ENCODE measurements around the gene LAIR1. TPM values are rescaled to one million over a fixed set of nuclear protein-coding genes. Genes with fewer than 3 reads are reported as not detected.
A peak's percentile ranks its signal among the peaks of the same experiment; 100 is the strongest.

The LAIR1 gene
- total and polyA plus RNA-seq, 12 donors: 3.5 to 80.7 (median 38.5) TPM

GRCh38 chr19:54392105-54392504 lies 27.4 kb upstream of the LAIR1 start:
- intact Hi-C loops (cut with DNase I): no loop called here
- H3K36me3 ChIP-seq (replicated peaks in 1 of 2): no peaks in the 10 kb centered on the region
- no peak overlapping the region for H3K27ac ChIP-seq
- no peak for DNase-seq
- WGBS, 4 donors: 71 to 84% (median 81%) methylated on average over 4 to 5 of the region's 5 CpGs
- TF ChIP-seq POLR2A (IDR thresholded peaks at IDR 0.05) (no peak), CTCF (IDR thresholded peaks at IDR 0.05) (no peak)
- no peaks in the 10 kb centered on the region for H3K4me1 ChIP-seq (replicated peaks in 1 of 2)
- H3K27me3 ChIP-seq: peaks cover 26% of the 10 kb centered on the region
- no peaks in the 10 kb centered on the region for H3K9me3 ChIP-seq (replicated peaks in 1 of 3)
- H3K4me3 ChIP-seq: no peak overlapping the region

- no peak for DNase-seq
- H3K4me1 ChIP-seq (replicated peaks in 1 of 2): no peaks in the 10 kb centered on the region
- TF ChIP-seq CTCF (IDR thresholded peaks at IDR 0.05) (no peak), POLR2A (IDR thresholded peaks at IDR 0.05) (no peak)
- no peak overlapping the region for H3K27ac ChIP-seq
- H3K36me3 ChIP-seq (replicated peaks in 1 of 2): no peaks in the 10 kb centered on the region
- no peaks in the 10 kb centered on the region for H3K9me3 ChIP-seq (replicated peaks in 1 of 3)
- no peak overlapping the region for H3K4me3 ChIP-seq
- H3K27me3 ChIP-seq: peaks cover 26% of the 10 kb centered on the region
- WGBS, 4 donors: 20 to 33% (median 28%) methylated on average over 3 to 4 of the region's 4 CpGs
- intact Hi-C loops (cut with DNase I): no loop called here
Measured at GRCh38 chr19:54391589-54392061, 26.9 kb upstream of the LAIR1 start.

- TF ChIP-seq POLR2A (IDR thresholded peaks at IDR 0.05) (no peak), CTCF (IDR thresholded peaks at IDR 0.05) (peak; percentile 39 to 82 (median 74))
- H3K36me3 ChIP-seq (replicated peaks in 1 of 2): no peaks in the 10 kb centered on the region
- DNase-seq: peak in 5 of 7 donors; percentile 34 to 59 (median 44)
- no peaks in the 10 kb centered on the region for H3K4me1 ChIP-seq (replicated peaks in 1 of 2)
- H3K9me3 ChIP-seq (replicated peaks in 1 of 3): no peaks in the 10 kb centered on the region
- 19 to 28% (median 23%) methylated on average over 7 of the region's 7 CpGs for WGBS, 4 donors
- peaks cover 26% of the 10 kb centered on the region for H3K27me3 ChIP-seq
- no peak overlapping the region for H3K4me3 ChIP-seq
- no peak overlapping the region for H3K27ac ChIP-seq
- intact Hi-C loops (cut with DNase I): no loop called here
Measured at GRCh38 chr19:54390942-54391577, 26.3 kb upstream of the LAIR1 start.

- 40 to 52% (median 44%) methylated on average over 4 of the region's 4 CpGs for WGBS, 4 donors
Measured at GRCh38 chr19:54389553-54389952, 24.8 kb upstream of the LAIR1 start.

More at GRCh38 chr19:54389553-54389952, 24.8 kb upstream of the LAIR1 start:
- H3K27me3 ChIP-seq: peaks cover 26% of the 10 kb centered on the region
- no peak overlapping the region for H3K27ac ChIP-seq
- no peak overlapping the region for H3K4me3 ChIP-seq
- no peaks in the 10 kb centered on the region for H3K9me3 ChIP-seq (replicated peaks in 1 of 3)
- TF ChIP-seq POLR2A (IDR thresholded peaks at IDR 0.05): no peak
- no peak for TF ChIP-seq CTCF (IDR thresholded peaks at IDR 0.05)
- DNase-seq: no peak
- no peaks in the 10 kb centered on the region for H3K4me1 ChIP-seq (replicated peaks in 1 of 2)
- intact Hi-C loops (cut with DNase I): loop anchor here in 1 of 2 donors (5.0 kb wide), 1 partner anchor 62 kb away; no protein-coding TSS in a partner anchor
- H3K36me3 ChIP-seq (replicated peaks in 1 of 2): no peaks in the 10 kb centered on the region

Data from adrenal gland (tissue), 12 donors.